CD8-positive, alpha-beta memory T cell (primary cell): ENCODE results near the gene FHAD1. TPM values are rescaled to one million over a fixed set of nuclear protein-coding genes. Genes with fewer than 3 reads are reported as not detected.

Experiments
- CTCF ChIA-PET: fragments of 350-600 bp; sonication (Branson Sonifier 250); formaldehyde crosslinking; loops from one replicate; lab custom pipeline; 2021; ENCODE audit warnings: antibody characterized with exemption; lab: Charles Lee
- POLR2A ChIA-PET: fragments of 350-600 bp; sonication (Branson Sonifier 250); formaldehyde crosslinking; loops from one replicate; lab custom pipeline; 2021; ENCODE audit warnings: antibody characterized with exemption; lab: Charles Lee
- DNase-seq, 5 donors: peaks; one replicate each; pipeline versions ENCODE4 v3.0.0 to v3.0.0-alpha.2; 2020 to 2022; ENCODE audit warnings: mixed read lengths in 1 of 5
- H3K27ac ChIP-seq: one replicate; pipeline ENCODE4 v1.7.0; 2013; ENCODE audit warnings: low read depth, mild to moderate bottlenecking, low read length, moderate library complexity
- H3K27me3 ChIP-seq: 2 replicates; pipeline ENCODE4 v1.7.0; 2013; ENCODE audit warnings: low read length, mild to moderate bottlenecking; ENCODE audit not compliant: insufficient read depth, poor library complexity, severe bottlenecking
- H3K36me3 ChIP-seq: 2 replicates; pipeline ENCODE4 v1.7.0; 2013; ENCODE audit warnings: mild to moderate bottlenecking, low read length, moderate library complexity; ENCODE audit not compliant: insufficient read depth
- H3K4me1 ChIP-seq: 2 replicates; pipeline ENCODE4 v1.7.0; 2013; ENCODE audit warnings: mild to moderate bottlenecking, low read length, moderate library complexity; ENCODE audit not compliant: insufficient read depth
- H3K4me3 ChIP-seq: 2 replicates; pipeline ENCODE4 v1.7.0; 2013; ENCODE audit warnings: mild to moderate bottlenecking, low read length
- H3K9me3 ChIP-seq: 2 replicates; pipeline ENCODE4 v1.7.0; 2013; ENCODE audit warnings: mild to moderate bottlenecking, low read length
- H3K27ac Mint-ChIP-seq, 8 donors: one replicate each; pipeline ENCODE4 v1.8.0; 2020 to 2021; ENCODE audit warnings: mixed read lengths in 8 of 8, mild to moderate bottlenecking in 6 of 8, inconsistent platforms in 3 of 8, moderate library complexity in 3 of 8
- H3K27me3 Mint-ChIP-seq, 2 donors: one replicate each; pipeline ENCODE4 v1.8.0; 2020 to 2021; ENCODE audit warnings: mixed read lengths in 2 of 2, mild to moderate bottlenecking in 1 of 2, moderate library complexity in 1 of 2
- H3K36me3 Mint-ChIP-seq, 3 donors: one replicate each; pipeline ENCODE4 v1.8.0; 2020 to 2021; ENCODE audit warnings: mixed read lengths in 3 of 3, inconsistent platforms in 1 of 3, mild to moderate bottlenecking in 1 of 3
- H3K4me1 Mint-ChIP-seq, 3 donors: one replicate each; pipeline ENCODE4 v1.8.0; 2020 to 2021; ENCODE audit warnings: mixed read lengths in 3 of 3, inconsistent platforms in 1 of 3, mild to moderate bottlenecking in 1 of 3
- H3K4me3 Mint-ChIP-seq, 7 donors: one replicate each; pipeline ENCODE4 v1.8.0; 2020 to 2021; ENCODE audit warnings: mixed read lengths in 7 of 7, mild to moderate bottlenecking in 6 of 7, moderate library complexity in 4 of 7, inconsistent platforms in 2 of 7
- H3K9me3 Mint-ChIP-seq, 5 donors: one replicate each; pipeline ENCODE4 v1.8.0; 2020 to 2022; ENCODE audit warnings: mixed read lengths in 5 of 5, mild to moderate bottlenecking in 3 of 5, moderate library complexity in 2 of 5, inconsistent platforms in 1 of 5
- polyA plus RNA-seq: library from polyadenylated mRNA; unstranded; fragments of 300-500 nt; fragmentation: Illumina TruSeq; gene quantifications from one replicate; pipeline ENCODE4 v1.2.3, GENCODE V29; 2021
- total RNA-seq, 2 experiments: library from RNA; stranded (reverse); gene quantifications; one replicate each; pipeline ENCODE4 v1.2.3, GENCODE V29; 2021

The FHAD1 gene
- total and polyA plus RNA-seq, 3 experiments from 2014 or later, result not detected

DNA sequence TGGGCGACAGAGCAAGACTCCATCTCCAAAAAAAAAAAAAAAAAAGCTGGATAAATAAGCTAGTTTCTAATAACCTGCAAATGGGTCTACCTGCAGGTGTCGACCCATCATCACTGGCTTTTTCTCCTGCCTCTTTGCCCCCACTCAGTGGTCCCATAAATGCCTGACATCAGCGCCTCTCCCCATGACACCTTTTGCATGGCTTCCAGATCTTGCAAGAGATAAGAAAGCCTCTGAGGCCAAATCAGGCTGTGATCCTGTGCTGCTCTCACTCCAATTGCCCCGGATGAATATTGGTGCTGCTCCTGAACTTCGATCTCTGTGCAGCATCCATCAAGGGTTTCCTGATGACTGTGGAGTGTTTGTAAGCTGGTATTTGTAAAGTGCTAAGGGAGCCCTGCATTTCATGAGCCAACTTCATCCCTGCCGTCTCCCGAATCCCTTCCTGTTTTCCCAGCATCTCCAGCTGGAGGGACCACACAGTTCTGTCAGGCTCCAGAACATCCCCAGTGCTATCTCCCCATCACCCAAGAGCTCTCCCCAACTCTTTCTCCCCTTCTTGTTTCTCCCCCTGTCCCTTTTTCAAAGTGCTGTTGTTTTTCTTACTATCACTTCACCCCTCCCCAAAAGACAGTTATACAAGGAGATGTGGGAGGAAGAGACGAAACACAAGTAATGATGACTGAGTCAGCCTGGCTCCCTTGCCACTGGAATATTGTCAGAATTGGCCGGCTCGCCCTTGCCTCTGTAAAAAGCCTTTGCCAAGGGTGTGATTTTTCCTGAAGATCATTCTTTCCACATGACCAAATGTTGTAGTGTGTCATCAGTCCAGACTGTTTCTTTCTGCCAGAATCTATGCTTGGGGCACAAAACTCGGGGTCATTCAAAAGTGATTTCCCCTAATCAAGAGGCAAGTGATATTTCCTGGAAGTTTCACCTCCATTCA lies 159.9 kb downstream of the FHAD1 start:
- Histone ChIP-seq H3K4me3 (no peak overlapping the region), H3K27ac (no peak overlapping the region), H3K36me3 (no peaks in the 10 kb centered on the region), H3K27me3 (no peaks in the 10 kb centered on the region), H3K9me3 (no peaks in the 10 kb centered on the region), H3K4me1 (peaks cover 29% of the 10 kb centered on the region)
- no peak for DNase-seq
- POLR2A ChIA-PET, result no interaction called here
- Mint-ChIP-seq H3K27me3 (peaks cover 0 to 3% of the 10 kb centered on the region in 2 donors), H3K4me1 (peaks cover 42 to 44% (median 44%) of the 10 kb centered on the region in 3 donors), H3K27ac (peak overlapping the region; percentile 27 to 99 (median 99)), H3K4me3 (peak overlapping the region in 6 of 7 donors; percentile 63 to 94 (median 86)), H3K36me3 (peaks cover 0 to 7% (median 0%) of the 10 kb centered on the region in 3 donors), H3K9me3 (no peaks in the 10 kb centered on the region)
- CTCF ChIA-PET, result no interaction called here

- H3K36me3 ChIP-seq, result no peaks in the 10 kb centered on the region
- no peaks in the 10 kb centered on the region for H3K9me3 ChIP-seq
- DNase-seq, result no peak
- Mint-ChIP-seq H3K27me3 (peaks cover 0 to 3% of the 10 kb centered on the region in 2 donors), H3K4me3 (peak overlapping the region; percentile 2 to 94 (median 82)), H3K27ac (peak overlapping the region; percentile 85 to 99 (median 99)), H3K36me3 (peaks cover 0 to 14% (median 5%) of the 10 kb centered on the region in 3 donors), H3K4me1 (peaks cover 49 to 51% (median 51%) of the 10 kb centered on the region in 3 donors), H3K9me3 (no peaks in the 10 kb centered on the region)
- H3K27me3 ChIP-seq, result no peaks in the 10 kb centered on the region
- ChIA-PET CTCF (interaction anchor here (0.8 to 1.3 kb wide), 2 partner anchors 25 to 84 kb away, joined by 3 to 5 read pairs; no protein-coding TSS in a partner anchor), POLR2A (no interaction called here)
- peaks cover 36% of the 10 kb centered on the region for H3K4me1 ChIP-seq
- H3K27ac ChIP-seq, result peak overlapping the region; percentile 90
- no peak overlapping the region for H3K4me3 ChIP-seq
These were observed 160.6 kb downstream of the FHAD1 start for GRCh38 chr1:15407580-15407979.

GRCh38 chr1:15408890-15409387 lies 161.9 kb downstream of the FHAD1 start:
- peak overlapping the region; percentile 82 to 96 (median 92) for H3K4me3 Mint-ChIP-seq
- Histone ChIP-seq H3K27me3 (no peaks in the 10 kb centered on the region), H3K36me3 (no peaks in the 10 kb centered on the region), H3K9me3 (no peaks in the 10 kb centered on the region), H3K27ac (peak overlapping the region; percentile 90), H3K4me3 (peak overlapping the region; percentile 43), H3K4me1 (peaks cover 49% of the 10 kb centered on the region)
- no peak for DNase-seq
- H3K9me3 Mint-ChIP-seq, result no peaks in the 10 kb centered on the region
- peaks cover 0 to 27% (median 5%) of the 10 kb centered on the region in 3 donors for H3K36me3 Mint-ChIP-seq
- H3K27ac Mint-ChIP-seq, result peak overlapping the region; percentile 97 to 99 (median 99)
- peaks cover 62 to 64% (median 64%) of the 10 kb centered on the region in 3 donors for H3K4me1 Mint-ChIP-seq
- peaks cover 0 to under 1% of the 10 kb centered on the region in 2 donors for H3K27me3 Mint-ChIP-seq
- POLR2A ChIA-PET, result no interaction called here
- CTCF ChIA-PET, result interaction anchor here (1.3 to 4.0 kb wide), 3 partner anchors 23 to 86 kb away, joined by 4 to 18 read pairs (median 5); no protein-coding TSS in a partner anchor

DNA sequence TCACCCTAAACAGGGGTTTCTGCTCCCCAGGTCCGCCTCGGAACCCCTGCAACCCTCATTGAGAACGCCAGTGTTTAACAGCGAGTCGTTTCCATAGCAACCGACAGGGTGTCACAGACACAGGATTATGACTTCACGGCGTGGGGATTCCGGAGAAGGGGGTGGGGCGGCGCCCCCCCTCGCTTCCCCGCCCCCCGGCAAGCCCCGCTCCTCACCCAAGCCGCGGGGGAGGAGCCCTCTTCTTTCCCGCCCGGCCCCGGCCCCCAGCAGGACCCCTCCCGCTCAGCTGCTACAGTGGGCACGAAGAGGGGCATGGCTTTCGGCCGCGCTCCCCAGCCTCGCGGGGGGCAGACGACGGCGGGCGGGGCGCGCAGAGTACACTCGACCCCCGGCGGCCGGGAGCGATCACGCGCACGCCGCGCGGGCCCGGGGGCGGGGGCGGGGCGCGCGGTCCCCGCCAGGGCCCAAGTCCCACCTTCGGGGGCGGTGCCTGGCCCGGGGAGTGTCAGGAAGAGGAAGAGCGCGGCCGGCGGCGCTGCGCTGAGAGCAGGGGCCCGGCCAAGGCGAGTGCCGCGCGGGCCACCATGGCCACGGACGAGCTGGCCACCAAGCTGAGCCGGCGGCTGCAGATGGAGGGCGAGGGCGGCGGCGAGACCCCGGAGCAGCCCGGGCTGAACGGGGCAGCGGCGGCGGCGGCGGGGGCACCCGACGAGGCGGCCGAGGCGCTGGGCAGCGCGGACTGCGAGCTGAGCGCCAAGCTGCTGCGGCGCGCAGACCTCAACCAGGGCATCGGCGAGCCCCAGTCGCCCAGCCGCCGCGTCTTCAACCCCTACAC lies 162.6 kb downstream of the FHAD1 start, which contains the start of gene EFHD2:
TSS of gene EFHD2 (plus strand) at position 501 of the 835 bp plus-strand sequence. CDS start at position 585, 84 bp downstream.
- Mint-ChIP-seq H3K27me3 (no peaks in the 10 kb centered on the region), H3K4me3 (peak within 1 kb of the TSS; percentile 91 to 99 (median 94)), H3K4me1 (peaks cover 69 to 71% (median 71%) of the 10 kb centered on the region in 3 donors), H3K9me3 (no peaks in the 10 kb centered on the region), H3K27ac (peak within 1 kb of the TSS; percentile 97 to 99 (median 99)), H3K36me3 (peaks cover 0 to 32% (median 5%) of the 10 kb centered on the region in 3 donors)
- peak within 1 kb of the TSS; percentile 80 for H3K4me3 ChIP-seq
- H3K9me3 ChIP-seq, result no peaks in the 10 kb centered on the region
- peak within 1 kb of the TSS; percentile 90 for H3K27ac ChIP-seq
- H3K36me3 ChIP-seq, result no peaks in the 10 kb centered on the region
- POLR2A ChIA-PET, result no interaction called here
- H3K4me1 ChIP-seq, result peaks cover 50% of the 10 kb centered on the region
- CTCF ChIA-PET, result interaction anchor here (1.6 to 4.0 kb wide), 2 partner anchors 22 to 86 kb away, joined by 4 to 18 read pairs; no protein-coding TSS in a partner anchor
- DNase-seq, result peak; percentile 83 to 95 (median 87)
- no peaks in the 10 kb centered on the region for H3K27me3 ChIP-seq

DNA sequence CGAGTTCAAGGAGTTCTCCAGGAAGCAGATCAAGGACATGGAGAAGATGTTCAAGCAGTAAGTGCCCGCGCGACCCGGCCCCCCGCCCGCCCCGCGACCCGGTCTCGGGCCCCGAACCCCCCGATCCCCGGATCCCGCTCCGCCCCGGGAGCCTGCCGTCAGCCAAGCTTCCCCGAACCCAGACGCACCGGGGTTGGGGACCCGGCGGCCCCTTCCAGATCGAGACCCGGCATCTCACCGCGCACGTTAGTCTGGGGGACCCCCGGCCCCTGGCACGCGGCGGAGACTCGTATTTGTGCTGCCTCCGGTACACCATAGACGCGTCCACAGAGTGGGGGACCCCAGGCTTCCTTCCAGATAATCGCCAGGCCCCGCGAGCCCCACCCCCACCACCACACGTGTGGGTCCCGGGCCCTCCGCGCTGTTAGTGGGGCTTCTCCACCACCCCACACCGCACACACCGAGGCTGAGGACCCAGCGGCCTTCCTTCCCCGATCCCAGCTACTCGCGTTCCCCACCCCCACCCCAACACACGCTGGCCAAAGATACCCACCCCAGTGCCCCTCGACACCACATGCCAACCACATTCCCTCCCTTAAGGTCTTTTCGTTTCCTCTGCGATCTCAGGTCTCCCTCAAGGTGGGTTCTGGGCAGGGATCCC lies 163.3 kb downstream of the FHAD1 start:
- peak overlapping the region; percentile 88 to 99 (median 97) for H3K27ac Mint-ChIP-seq
- DNase-seq, result peak in 1 of 5 donors; percentile 59
- H3K36me3 Mint-ChIP-seq, result peaks cover 3 to 38% (median 5%) of the 10 kb centered on the region in 3 donors
- no peaks in the 10 kb centered on the region for H3K27me3 Mint-ChIP-seq
- peaks cover 73 to 74% (median 74%) of the 10 kb centered on the region in 3 donors for H3K4me1 Mint-ChIP-seq
- Histone ChIP-seq H3K4me3 (peak overlapping the region; percentile 80), H3K27ac (peak overlapping the region; percentile 90), H3K36me3 (no peaks in the 10 kb centered on the region), H3K4me1 (peaks cover 49% of the 10 kb centered on the region), H3K27me3 (no peaks in the 10 kb centered on the region), H3K9me3 (no peaks in the 10 kb centered on the region)
- ChIA-PET POLR2A (interaction anchor here (0.6 kb wide), 1 partner anchor 88 kb away, joined by 3 read pairs; no protein-coding TSS in a partner anchor), CTCF (interaction anchor here (1.3 to 4.0 kb wide), 3 partner anchors 21 to 87 kb away, joined by 3 to 18 read pairs (median 4); no protein-coding TSS in a partner anchor)
- peak overlapping the region; percentile 91 to 99 (median 94) for H3K4me3 Mint-ChIP-seq
- no peaks in the 10 kb centered on the region for H3K9me3 Mint-ChIP-seq

GRCh38 chr1:15410884-15411245 lies 163.8 kb downstream of the FHAD1 start:
- H3K27ac ChIP-seq, result peak overlapping the region; percentile 90
- Mint-ChIP-seq H3K27me3 (no peaks in the 10 kb centered on the region), H3K9me3 (no peaks in the 10 kb centered on the region), H3K27ac (peak overlapping the region; percentile 88 to 99 (median 97)), H3K4me3 (peak overlapping the region; percentile 91 to 99 (median 94)), H3K36me3 (peaks cover 3 to 38% (median 5%) of the 10 kb centered on the region in 3 donors), H3K4me1 (peaks cover 76 to 77% (median 76%) of the 10 kb centered on the region in 3 donors)
- peaks cover 55% of the 10 kb centered on the region for H3K4me1 ChIP-seq
- H3K4me3 ChIP-seq, result peak overlapping the region; percentile 80
- H3K36me3 ChIP-seq, result no peaks in the 10 kb centered on the region
- ChIA-PET POLR2A (no interaction called here), CTCF (interaction anchor here (1.3 to 4.0 kb wide), 2 partner anchors 21 to 87 kb away, joined by 3 to 18 read pairs; no protein-coding TSS in a partner anchor)
- no peak for DNase-seq
- H3K9me3 ChIP-seq, result no peaks in the 10 kb centered on the region
- H3K27me3 ChIP-seq, result no peaks in the 10 kb centered on the region
